ENCODE measurements around the gene TCERG1L.

TCERG1L gene

GRCh38 chr10:131254859-131255252 lies 56.7 kb downstream of the TCERG1L start:
- no peak for TF ChIP-seq FOXP2 (optimal IDR thresholded peaks at IDR 0.05; ENCODE audit: borderline replicate concordance, extremely low read depth, extremely low read length, insufficient read depth)
- no peak for TF ChIP-seq REST (IDR thresholded peaks at IDR 0.05; ENCODE audit: insufficient read depth in 1 of 2, low read depth in 2 of 2, low read length in 2 of 2)
- TF ChIP-seq SIN3A (IDR thresholded peaks at IDR 0.05; ENCODE audit: borderline replicate concordance, insufficient read depth, low read length) = no peak
- no peak for TF ChIP-seq TAF1 (IDR thresholded peaks at IDR 0.05; ENCODE audit: borderline replicate concordance, insufficient read depth, low read length)
- TF ChIP-seq POLR2AphosphoS5 (IDR thresholded peaks at IDR 0.05; ENCODE audit: low read depth, low read length) = no peak

- TF ChIP-seq POLR2AphosphoS5 (IDR thresholded peaks at IDR 0.05; ENCODE audit: low read depth, low read length) (no peak), TAF1 (IDR thresholded peaks at IDR 0.05; ENCODE audit: borderline replicate concordance, insufficient read depth, low read length) (no peak), SIN3A (IDR thresholded peaks at IDR 0.05; ENCODE audit: borderline replicate concordance, insufficient read depth, low read length) (no peak), FOXP2 (optimal IDR thresholded peaks at IDR 0.05; ENCODE audit: borderline replicate concordance, extremely low read depth, extremely low read length, insufficient read depth) (no peak), REST (IDR thresholded peaks at IDR 0.05; ENCODE audit: insufficient read depth in 1 of 2, low read depth in 2 of 2, low read length in 2 of 2) (no peak)
These were observed 57.3 kb downstream of the TCERG1L start for GRCh38 chr10:131253931-131254858.

GRCh38 chr10:131252567-131253276 lies 58.8 kb downstream of the TCERG1L start:
- TF ChIP-seq SIN3A (IDR thresholded peaks at IDR 0.05; ENCODE audit: borderline replicate concordance, insufficient read depth, low read length) = no peak
- TF ChIP-seq FOXP2 (optimal IDR thresholded peaks at IDR 0.05; ENCODE audit: borderline replicate concordance, extremely low read depth, extremely low read length, insufficient read depth) = no peak
- no peak for TF ChIP-seq REST (IDR thresholded peaks at IDR 0.05; ENCODE audit: insufficient read depth in 1 of 2, low read depth in 2 of 2, low read length in 2 of 2)
- no peak for TF ChIP-seq TAF1 (IDR thresholded peaks at IDR 0.05; ENCODE audit: borderline replicate concordance, insufficient read depth, low read length)
- TF ChIP-seq POLR2AphosphoS5 (IDR thresholded peaks at IDR 0.05; ENCODE audit: low read depth, low read length) = no peak

- TF ChIP-seq REST (IDR thresholded peaks at IDR 0.05; ENCODE audit: insufficient read depth in 1 of 2, low read depth in 2 of 2, low read length in 2 of 2) (no peak), POLR2AphosphoS5 (IDR thresholded peaks at IDR 0.05; ENCODE audit: low read depth, low read length) (no peak), SIN3A (IDR thresholded peaks at IDR 0.05; ENCODE audit: borderline replicate concordance, insufficient read depth, low read length) (no peak), TAF1 (IDR thresholded peaks at IDR 0.05; ENCODE audit: borderline replicate concordance, insufficient read depth, low read length) (no peak)
These were observed 60.4 kb downstream of the TCERG1L start for GRCh38 chr10:131251146-131251541.
